Activated T-cell treated with anti-CD3 and anti-CD28 coated beads, Interleukin-2, amount 50 U/mL, for 4 hours (primary cell): Measurements from ENCODE around the gene ACOX2. TPM values are rescaled to one million over a fixed set of nuclear protein-coding genes. Genes with fewer than 3 reads are reported as not detected.

Experiments used
- ATAC-seq, 2 donors: fragments of 200-7000 bp; cut with Tn5 transposase; one replicate each; pipeline ENCODE4 v1.10.0; 2021
- DNase-seq: peaks from one replicate; pipeline ENCODE4 v3.0.0-alpha.2; 2020
- H3K27me3 Mint-ChIP-seq: one replicate; pipeline ENCODE4 v1.8.0; 2021; ENCODE audit warnings: low read depth, mixed read lengths
- H3K36me3 Mint-ChIP-seq: one replicate; pipeline ENCODE4 v1.8.0; 2022; ENCODE audit warnings: mixed read lengths; ENCODE audit not compliant: insufficient read depth
- H3K4me1 Mint-ChIP-seq: one replicate; pipeline ENCODE4 v1.8.0; 2021; ENCODE audit warnings: low read depth, mixed read lengths
- H3K4me3 Mint-ChIP-seq: one replicate; pipeline ENCODE4 v1.8.0; 2021; ENCODE audit warnings: mild to moderate bottlenecking, moderate library complexity, mixed read lengths
- H3K9me3 Mint-ChIP-seq: one replicate; pipeline ENCODE4 v1.8.0; 2021; ENCODE audit warnings: mixed read lengths
- total RNA-seq, 3 donors: library from RNA; stranded (reverse); gene quantifications; one replicate each; pipeline ENCODE4 v1.2.1, GENCODE V29; 2021

ACOX2 gene
- total RNA-seq, 3 donors from 2014 or later = not detected

- Mint-ChIP-seq H3K27me3 (peaks cover 3% of the 10 kb centered on the region), H3K9me3 (no peaks in the 10 kb centered on the region), H3K4me3 (no peak overlapping the region), H3K36me3 (no peaks in the 10 kb centered on the region), H3K4me1 (peaks cover 6% of the 10 kb centered on the region)
- DNase-seq (no peak), ATAC-seq (no peak)
Observed at GRCh38 chr3:58572634-58573230, 35.7 kb upstream of the ACOX2 start.

- DNase-seq = no peak
- H3K4me1 Mint-ChIP-seq = peaks cover 6% of the 10 kb centered on the region
- H3K9me3 Mint-ChIP-seq = no peaks in the 10 kb centered on the region
- H3K4me3 Mint-ChIP-seq = no peak overlapping the region
- H3K27me3 Mint-ChIP-seq = no peaks in the 10 kb centered on the region
- no peak for ATAC-seq
- no peaks in the 10 kb centered on the region for H3K36me3 Mint-ChIP-seq
Observed at GRCh38 chr3:58572013-58572633, 35.1 kb upstream of the ACOX2 start.

- H3K4me1 Mint-ChIP-seq = peaks cover 6% of the 10 kb centered on the region
- DNase-seq (no peak), ATAC-seq (no peak)
- no peaks in the 10 kb centered on the region for H3K36me3 Mint-ChIP-seq
- no peak overlapping the region for H3K4me3 Mint-ChIP-seq
- no peaks in the 10 kb centered on the region for H3K9me3 Mint-ChIP-seq
- no peaks in the 10 kb centered on the region for H3K27me3 Mint-ChIP-seq
Observed at GRCh38 chr3:58570851-58571250, 33.9 kb upstream of the ACOX2 start.

GRCh38 chr3:58569287-58570001, 32.5 kb upstream of the ACOX2 start:
- ATAC-seq (no peak), DNase-seq (no peak)
- H3K4me3 Mint-ChIP-seq = no peak overlapping the region
- H3K4me1 Mint-ChIP-seq = peaks cover 6% of the 10 kb centered on the region
- H3K36me3 Mint-ChIP-seq = no peaks in the 10 kb centered on the region
- no peaks in the 10 kb centered on the region for H3K27me3 Mint-ChIP-seq
- no peaks in the 10 kb centered on the region for H3K9me3 Mint-ChIP-seq

GRCh38 chr3:58568572-58569286, 31.7 kb upstream of the ACOX2 start:
- peaks cover 6% of the 10 kb centered on the region for H3K4me1 Mint-ChIP-seq
- ATAC-seq (peak; percentile 50 to 61), DNase-seq (peak; percentile 72)
- no peaks in the 10 kb centered on the region for H3K36me3 Mint-ChIP-seq
- peaks cover 4% of the 10 kb centered on the region for H3K9me3 Mint-ChIP-seq
- H3K27me3 Mint-ChIP-seq = no peaks in the 10 kb centered on the region
- H3K4me3 Mint-ChIP-seq = no peak overlapping the region

- ATAC-seq (no peak), DNase-seq (no peak)
- peaks cover 5% of the 10 kb centered on the region for H3K9me3 Mint-ChIP-seq
- H3K4me1 Mint-ChIP-seq = peaks cover 6% of the 10 kb centered on the region
- no peak overlapping the region for H3K4me3 Mint-ChIP-seq
- no peaks in the 10 kb centered on the region for H3K27me3 Mint-ChIP-seq
- no peaks in the 10 kb centered on the region for H3K36me3 Mint-ChIP-seq
Observed at GRCh38 chr3:58567251-58567515, 30.2 kb upstream of the ACOX2 start.

GRCh38 chr3:58566398-58567250, 29.6 kb upstream of the ACOX2 start:
- ATAC-seq (no peak), DNase-seq (no peak)
- H3K4me3 Mint-ChIP-seq = no peak overlapping the region
- no peaks in the 10 kb centered on the region for H3K27me3 Mint-ChIP-seq
- H3K36me3 Mint-ChIP-seq = no peaks in the 10 kb centered on the region
- H3K4me1 Mint-ChIP-seq = peaks cover 6% of the 10 kb centered on the region
- peaks cover 5% of the 10 kb centered on the region for H3K9me3 Mint-ChIP-seq

GRCh38 chr3:58565621-58566397, 28.8 kb upstream of the ACOX2 start:
- Mint-ChIP-seq H3K36me3 (no peaks in the 10 kb centered on the region), H3K9me3 (peaks cover 5% of the 10 kb centered on the region), H3K4me1 (peaks cover 6% of the 10 kb centered on the region), H3K27me3 (no peaks in the 10 kb centered on the region), H3K4me3 (no peak overlapping the region)
- DNase-seq (no peak), ATAC-seq (no peak)

- no peak for DNase-seq
- Mint-ChIP-seq H3K27me3 (no peaks in the 10 kb centered on the region), H3K9me3 (peaks cover 5% of the 10 kb centered on the region), H3K36me3 (no peaks in the 10 kb centered on the region), H3K4me1 (peaks cover 6% of the 10 kb centered on the region), H3K4me3 (no peak overlapping the region)
- no peak for ATAC-seq
Observed at GRCh38 chr3:58564456-58565160, 27.6 kb upstream of the ACOX2 start.

GRCh38 chr3:58564054-58564453, 27.1 kb upstream of the ACOX2 start:
- H3K4me1 Mint-ChIP-seq = peaks cover 5% of the 10 kb centered on the region
- no peaks in the 10 kb centered on the region for H3K27me3 Mint-ChIP-seq
- no peaks in the 10 kb centered on the region for H3K36me3 Mint-ChIP-seq
- H3K9me3 Mint-ChIP-seq = peaks cover 5% of the 10 kb centered on the region
- ATAC-seq (no peak), DNase-seq (no peak)
- no peak overlapping the region for H3K4me3 Mint-ChIP-seq

- H3K4me1 Mint-ChIP-seq = no peaks in the 10 kb centered on the region
- H3K36me3 Mint-ChIP-seq = no peaks in the 10 kb centered on the region
- H3K9me3 Mint-ChIP-seq = peaks cover 5% of the 10 kb centered on the region
- H3K27me3 Mint-ChIP-seq = peaks cover 2% of the 10 kb centered on the region
- DNase-seq (no peak), ATAC-seq (no peak)
- H3K4me3 Mint-ChIP-seq = no peak overlapping the region
Observed at GRCh38 chr3:58563386-58564035, 26.5 kb upstream of the ACOX2 start.

- Mint-ChIP-seq H3K9me3 (peaks cover 5% of the 10 kb centered on the region), H3K36me3 (no peaks in the 10 kb centered on the region), H3K27me3 (peaks cover 3% of the 10 kb centered on the region), H3K4me1 (no peaks in the 10 kb centered on the region), H3K4me3 (no peak overlapping the region)
- no peak for ATAC-seq
- DNase-seq = no peak
Observed at GRCh38 chr3:58562498-58562897, 25.5 kb upstream of the ACOX2 start.
